Spinal cord (tissue), 10 donors: ENCODE data around the gene OIP5. TPM values are rescaled to one million over a fixed set of nuclear protein-coding genes. Genes with fewer than 3 reads are reported as not detected.
"Not testable (repeated sequence)": the region's sequence is repeated elsewhere in the genome, so short reads cannot be mapped to it uniquely, and the experiment has no call there.

Experiments
- DNase-seq, 6 donors: peaks; one replicate each; pipeline versions ENCODE4 v3.0.0 to v3.0.0-alpha.2; 2013 to 2015; ENCODE audit warnings: low spot score in 6 of 6, low read depth in 4 of 6
- H3K27ac ChIP-seq: one replicate; pipeline ENCODE4 v1.5.1; 2013; ENCODE audit warnings: low read depth, low read length, control low read depth
- H3K27me3 ChIP-seq: one replicate; pipeline ENCODE4 v1.6.1; 2013; ENCODE audit warnings: low read length; ENCODE audit not compliant: control insufficient read depth, insufficient read depth
- H3K36me3 ChIP-seq: one replicate; pipeline ENCODE4 v1.6.1; 2013; ENCODE audit warnings: low read length; ENCODE audit not compliant: control insufficient read depth, insufficient read depth
- H3K4me1 ChIP-seq: one replicate; pipeline ENCODE4 v1.6.1; 2013; ENCODE audit warnings: low read length; ENCODE audit not compliant: control insufficient read depth, insufficient read depth
- H3K4me3 ChIP-seq: one replicate; pipeline ENCODE4 v1.5.1; 2013; ENCODE audit warnings: low read depth, low read length, control low read depth
- H3K9me3 ChIP-seq: one replicate; pipeline ENCODE4 v1.6.1; 2013; ENCODE audit warnings: low read length; ENCODE audit not compliant: control insufficient read depth, insufficient read depth
- WGBS: methylation state at CpG from one replicate; pipeline ENCODE4 v1.1.5; 2013; ENCODE audit warnings: missing lambda C conversion rate; ENCODE audit not compliant: insufficient coverage; 5-methylcytosine and 5-hydroxymethylcytosine counted together
- polyA plus RNA-seq, 2 donors: library from polyadenylated mRNA; unstranded; fragments of 120-200 nt; gene quantifications; one replicate each; pipeline ENCODE4 v1.2.1, GENCODE V29; 2013; ENCODE audit not compliant: insufficient read length in 2 of 2
- total RNA-seq, 2 donors: library from RNA; depleted of rRNA in 1 of 2; stranded (reverse); fragments of 120-200 nt in 1 of 2; fragments of >200 nt in 1 of 2; gene quantifications; one replicate each; pipeline versions ENCODE4 v1.2.3 to v1.2.4, GENCODE V29; 2013 to 2014
- donor health status: healthy.

OIP5 gene
- total and polyA plus RNA-seq, 4 donors = 4.5 to 8.1 (median 6.4) TPM

DNA sequence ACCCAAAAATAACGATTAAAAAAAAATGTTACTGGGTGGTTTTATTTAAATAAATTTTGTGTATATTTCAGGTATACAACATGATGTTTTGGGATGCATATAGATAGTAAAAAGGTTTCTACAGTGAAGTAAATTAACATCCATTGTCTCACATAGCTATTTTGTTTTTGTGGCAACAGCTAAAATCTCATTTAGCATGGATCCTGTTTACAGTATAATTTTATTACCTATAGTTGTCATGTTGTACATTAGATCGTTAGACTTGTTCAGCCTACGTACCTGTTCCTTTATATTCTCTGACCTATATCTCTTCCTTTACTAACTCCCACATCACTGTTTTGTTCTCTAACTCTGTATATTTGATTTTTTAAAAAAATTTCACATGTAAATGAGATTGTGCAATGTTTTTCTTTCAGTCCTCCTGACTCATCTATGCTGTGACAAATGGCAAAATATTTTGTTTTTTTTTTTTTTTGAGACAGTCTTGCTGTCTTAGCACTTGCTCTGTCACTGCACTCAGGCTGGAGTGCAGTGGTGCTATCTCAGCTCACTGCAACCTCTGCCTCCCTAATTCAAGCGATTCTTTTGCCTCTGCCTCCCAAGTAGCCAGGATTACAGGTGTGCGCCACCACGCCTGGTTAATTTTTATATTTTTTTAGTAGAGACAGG is 45.6 kb downstream of the OIP5 start:
- no peak overlapping the region for H3K4me3 ChIP-seq
- H3K9me3 ChIP-seq = no peaks in the 10 kb centered on the region
- 93% methylated on average over 3 of the region's 6 CpGs for WGBS
- H3K27ac ChIP-seq = no peak overlapping the region
- DNase-seq = no peak
- H3K27me3 ChIP-seq = no peaks in the 10 kb centered on the region
- H3K4me1 ChIP-seq = peaks cover 7% of the 10 kb centered on the region
- H3K36me3 ChIP-seq = peaks cover 31% of the 10 kb centered on the region

- H3K9me3 ChIP-seq = no peaks in the 10 kb centered on the region
- H3K27me3 ChIP-seq = no peaks in the 10 kb centered on the region
- 3% methylated on average over 5 of the region's 7 CpGs for WGBS
- H3K27ac ChIP-seq = peak overlapping the region; percentile 96
- DNase-seq = no peak
- peak overlapping the region; percentile 92 for H3K4me3 ChIP-seq
- H3K4me1 ChIP-seq = peaks cover 7% of the 10 kb centered on the region
- H3K36me3 ChIP-seq = peaks cover 23% of the 10 kb centered on the region
These were observed 47.1 kb downstream of the OIP5 start for GRCh38 chr15:41285285-41285684.

GRCh38 chr15:41284427-41285177 is 47.8 kb downstream of the OIP5 start:
- Histone ChIP-seq H3K9me3 (no peaks in the 10 kb centered on the region), H3K4me1 (peaks cover 7% of the 10 kb centered on the region), H3K27ac (peak overlapping the region; percentile 96), H3K4me3 (peak overlapping the region; percentile 92), H3K36me3 (peaks cover 23% of the 10 kb centered on the region), H3K27me3 (no peaks in the 10 kb centered on the region)
- peak in 4 of 6 donors; percentile 2 to 63 (median 47) for DNase-seq
- 0% methylated on average over 8 of the region's 20 CpGs for WGBS

GRCh38 chr15:41283653-41284426 is 48.6 kb downstream of the OIP5 start:
- peak overlapping the region; percentile 92 for H3K4me3 ChIP-seq
- WGBS = under 1% methylated on average over 57 of the region's 61 CpGs
- H3K27me3 ChIP-seq = no peaks in the 10 kb centered on the region
- no peaks in the 10 kb centered on the region for H3K9me3 ChIP-seq
- peak overlapping the region; percentile 96 for H3K27ac ChIP-seq
- H3K36me3 ChIP-seq = peaks cover 28% of the 10 kb centered on the region
- DNase-seq = peak; percentile 95 to 100 (median 99)
- H3K4me1 ChIP-seq = peaks cover 7% of the 10 kb centered on the region

DNA sequence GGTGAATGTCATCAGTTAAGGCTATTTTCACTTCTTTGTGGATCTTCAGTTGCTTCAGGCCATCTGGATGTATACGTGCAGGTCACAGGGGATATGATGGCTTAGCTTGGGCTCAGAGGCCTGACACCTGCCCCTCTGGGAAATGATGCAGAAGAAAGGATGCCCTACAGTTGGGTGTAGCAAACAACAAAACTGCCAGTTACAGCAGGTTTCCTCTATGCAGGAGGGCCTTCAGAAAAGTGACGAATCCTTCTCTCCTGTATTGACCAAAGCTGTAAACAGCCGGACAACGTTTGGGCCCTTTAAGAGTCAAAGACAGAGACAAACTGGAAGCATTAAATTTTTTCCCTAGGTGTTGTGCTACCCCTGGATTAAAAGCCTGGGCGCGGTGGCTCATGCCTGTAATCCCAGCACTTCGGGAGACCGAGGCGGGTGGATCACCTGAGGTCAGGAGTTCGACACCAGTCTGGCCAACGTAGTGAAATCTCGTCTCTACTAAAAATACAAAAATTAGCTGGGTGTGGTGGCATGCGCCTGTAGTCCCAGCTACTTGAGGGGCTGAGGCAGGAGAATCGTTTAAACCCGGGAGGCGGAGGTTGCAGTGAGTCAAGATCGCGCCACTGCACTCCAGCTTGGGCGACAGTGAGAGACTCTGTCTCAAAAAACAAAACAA is 49.3 kb downstream of the OIP5 start:
- H3K9me3 ChIP-seq, H3K4me1 ChIP-seq, H3K27me3 ChIP-seq: not testable (repeated sequence)
- WGBS = 50% methylated on average over 5 of the region's 19 CpGs
- DNase-seq = peak in 1 of 6 donors; percentile 4
- H3K4me3 ChIP-seq = peak overlapping the region; percentile 92
- H3K27ac ChIP-seq = peak overlapping the region; percentile 96
- peaks cover 30% of the 10 kb centered on the region for H3K36me3 ChIP-seq

GRCh38 chr15:41282436-41282835 is 50.0 kb downstream of the OIP5 start:
- DNase-seq, H3K4me3 ChIP-seq, H3K9me3 ChIP-seq, H3K4me1 ChIP-seq, H3K27me3 ChIP-seq, H3K27ac ChIP-seq: not testable (repeated sequence)
- peaks cover 30% of the 10 kb centered on the region for H3K36me3 ChIP-seq
- WGBS = 94% methylated on average over 8 of the region's 10 CpGs

DNA sequence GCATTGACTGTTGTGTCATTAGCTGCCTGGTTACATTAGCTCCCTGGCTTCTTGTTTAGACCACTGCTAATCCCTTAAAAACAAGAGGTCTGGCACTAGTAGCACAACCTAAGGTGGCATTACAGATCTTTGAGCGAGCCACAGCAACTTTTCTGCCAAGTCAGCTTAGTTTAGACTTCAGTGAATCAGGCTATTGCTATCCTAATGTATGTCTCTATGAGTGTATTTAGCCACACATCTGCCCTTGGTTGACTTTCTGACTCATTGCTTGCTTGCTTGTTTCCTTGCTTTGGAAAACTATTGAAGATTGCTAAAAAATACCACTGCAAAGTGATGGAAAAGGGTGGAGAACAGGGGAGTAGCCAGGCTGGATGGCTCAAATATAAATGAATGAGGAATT is 51.2 kb downstream of the OIP5 start:
- no peaks in the 10 kb centered on the region for H3K9me3 ChIP-seq
- peaks cover 7% of the 10 kb centered on the region for H3K4me1 ChIP-seq
- peaks cover 24% of the 10 kb centered on the region for H3K36me3 ChIP-seq
- no peak for DNase-seq
- H3K27me3 ChIP-seq = no peaks in the 10 kb centered on the region
- WGBS = 100% methylated on average over 1 of the region's 1 CpG
- no peak overlapping the region for H3K4me3 ChIP-seq
- no peak overlapping the region for H3K27ac ChIP-seq

GRCh38 chr15:41279535-41280283 is 52.7 kb downstream of the OIP5 start:
- DNase-seq = no peak
- no peak overlapping the region for H3K27ac ChIP-seq
- WGBS = 89% methylated on average over 1 of the region's 1 CpG
- no peak overlapping the region for H3K4me3 ChIP-seq
- H3K36me3 ChIP-seq = peaks cover 33% of the 10 kb centered on the region
- H3K27me3 ChIP-seq = no peaks in the 10 kb centered on the region
- peaks cover 4% of the 10 kb centered on the region for H3K4me1 ChIP-seq
- H3K9me3 ChIP-seq = no peaks in the 10 kb centered on the region

DNA sequence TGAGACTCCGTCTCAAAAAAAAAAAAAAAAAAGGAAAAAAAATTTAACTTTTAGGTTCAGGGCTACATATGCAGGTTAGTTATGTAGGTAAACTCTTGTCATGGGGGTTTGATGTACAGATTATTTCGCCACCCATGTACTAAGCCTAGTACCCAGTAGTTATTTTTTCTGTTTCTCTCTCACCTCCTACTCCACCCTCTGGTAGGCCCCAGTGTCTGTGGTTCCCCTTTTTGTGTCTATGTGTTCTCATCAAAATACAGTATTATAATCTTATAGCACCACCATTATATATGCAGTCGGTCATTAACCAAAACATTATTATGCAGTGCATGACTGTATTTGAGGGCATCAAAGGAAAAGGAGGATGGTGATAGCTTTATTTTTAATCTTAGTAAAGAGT is 54.1 kb downstream of the OIP5 start:
- no peak overlapping the region for H3K27ac ChIP-seq
- peaks cover 36% of the 10 kb centered on the region for H3K36me3 ChIP-seq
- H3K27me3 ChIP-seq = no peaks in the 10 kb centered on the region
- no peaks in the 10 kb centered on the region for H3K9me3 ChIP-seq
- H3K4me3 ChIP-seq = no peak overlapping the region
- no peak for DNase-seq
- WGBS = no CpG with 5 or more reads among the region's 3 CpGs
- H3K4me1 ChIP-seq = peaks cover 4% of the 10 kb centered on the region
